ENCODE data around the gene LAMC2. TPM values are rescaled to one million over a fixed set of nuclear protein-coding genes. Genes with fewer than 3 reads are reported as not detected.

Gene LAMC2
- total RNA-seq, 2 experiments from 2014 or later: 0.38 TPM; not detected in 1

DNA sequence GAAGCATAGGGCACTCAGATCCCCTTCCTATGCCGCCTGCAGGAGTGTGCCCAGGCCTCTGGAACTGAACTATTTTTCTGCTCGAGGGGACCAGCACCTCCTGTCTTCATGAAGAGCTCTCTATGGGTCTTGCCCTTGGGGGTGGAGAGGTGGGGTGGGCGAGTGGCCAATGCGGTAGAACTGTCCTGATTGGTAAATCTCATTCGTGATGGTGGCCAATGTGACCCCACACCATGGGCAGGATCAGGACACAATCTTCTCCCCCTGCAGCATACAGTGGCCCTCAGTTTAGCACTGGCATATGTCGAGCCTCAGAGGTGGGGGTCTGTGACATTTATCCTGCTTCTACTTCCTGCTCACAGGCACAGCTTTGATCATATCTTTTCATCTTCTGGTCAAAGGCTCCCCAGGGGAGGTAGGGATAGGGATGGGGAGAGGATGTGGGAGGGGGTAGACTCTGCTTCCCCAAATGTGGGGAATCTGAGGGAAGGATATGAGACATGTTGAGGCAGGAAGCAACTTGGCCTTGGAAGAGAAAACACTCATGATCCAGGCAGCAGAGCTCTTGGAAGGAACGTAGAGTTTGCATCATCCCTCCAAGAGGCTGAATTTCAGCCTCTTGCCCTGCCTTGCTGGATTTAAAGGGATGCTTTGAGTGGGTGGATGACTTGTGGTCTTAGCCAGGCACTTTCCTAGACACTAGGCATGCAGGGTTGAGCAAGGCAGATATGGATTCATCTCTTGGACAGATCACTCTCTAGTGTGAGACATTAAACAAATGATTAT is 81.8 kb downstream of the LAMC2 start:
- H2AFZ ChIP-seq (ENCODE audit: low read length): no peak overlapping the region
- no peak for DNase-seq (ENCODE audit: low spot score)
- intact Hi-C loops (cut with micrococcal nuclease; ENCODE audit: unreplicated experiment): no loop called here
- H3K4me1 ChIP-seq (ENCODE audit: insufficient read depth, low read length, poor library complexity, severe bottlenecking): no peaks in the 10 kb centered on the region
- no peak overlapping the region for H3K4me3 ChIP-seq (ENCODE audit: low read depth, low read length, poor library complexity, severe bottlenecking)
- ChIA-PET CTCF (ENCODE audit: unreplicated experiment) (interaction anchor here (0.9 kb wide), 1 partner anchor 11 kb away, joined by 4 read pairs; no protein-coding TSS in a partner anchor), POLR2A (interaction anchor here (0.6 to 1.6 kb wide), 3 partner anchors 10 to 101 kb away, joined by 3 to 4 read pairs (median 3); no protein-coding TSS in a partner anchor)
- no peak overlapping the region for H3K27ac ChIP-seq (ENCODE audit: low read depth, low read length, poor library complexity, severe bottlenecking)
- H3K4me2 ChIP-seq (ENCODE audit: low read length): no peak overlapping the region
- no peaks in the 10 kb centered on the region for H3K9me2 ChIP-seq (ENCODE audit: insufficient read depth, low read length)
- H3K9me3 ChIP-seq (ENCODE audit: low read length): no peaks in the 10 kb centered on the region
- no peaks in the 10 kb centered on the region for H3K79me2 ChIP-seq (ENCODE audit: insufficient read depth, low read depth, low read length)
- BruUV-seq (replicated peaks): no TSS peak
- H3K36me3 ChIP-seq (ENCODE audit: insufficient read depth, low read length): no peaks in the 10 kb centered on the region
- TF ChIP-seq EZH2phosphoT487 (IDR thresholded peaks at IDR 0.05; ENCODE audit: borderline replicate concordance, low read depth, low read length): no peak
- TF ChIP-seq, protein P1, sequence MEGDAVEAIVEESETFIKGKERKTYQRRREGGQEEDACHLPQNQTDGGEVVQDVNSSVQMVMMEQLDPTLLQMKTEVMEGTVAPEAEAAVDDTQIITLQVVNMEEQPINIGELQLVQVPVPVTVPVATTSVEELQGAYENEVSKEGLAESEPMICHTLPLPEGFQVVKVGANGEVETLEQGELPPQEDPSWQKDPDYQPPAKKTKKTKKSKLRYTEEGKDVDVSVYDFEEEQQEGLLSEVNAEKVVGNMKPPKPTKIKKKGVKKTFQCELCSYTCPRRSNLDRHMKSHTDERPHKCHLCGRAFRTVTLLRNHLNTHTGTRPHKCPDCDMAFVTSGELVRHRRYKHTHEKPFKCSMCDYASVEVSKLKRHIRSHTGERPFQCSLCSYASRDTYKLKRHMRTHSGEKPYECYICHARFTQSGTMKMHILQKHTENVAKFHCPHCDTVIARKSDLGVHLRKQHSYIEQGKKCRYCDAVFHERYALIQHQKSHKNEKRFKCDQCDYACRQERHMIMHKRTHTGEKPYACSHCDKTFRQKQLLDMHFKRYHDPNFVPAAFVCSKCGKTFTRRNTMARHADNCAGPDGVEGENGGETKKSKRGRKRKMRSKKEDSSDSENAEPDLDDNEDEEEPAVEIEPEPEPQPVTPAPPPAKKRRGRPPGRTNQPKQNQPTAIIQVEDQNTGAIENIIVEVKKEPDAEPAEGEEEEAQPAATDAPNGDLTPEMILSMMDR (conservative IDR thresholded peaks at IDR 0.05; ENCODE audit: low read length): no peak
- no peaks in the 10 kb centered on the region for H4K20me1 ChIP-seq (ENCODE audit: insufficient read depth, low read length)

DNA sequence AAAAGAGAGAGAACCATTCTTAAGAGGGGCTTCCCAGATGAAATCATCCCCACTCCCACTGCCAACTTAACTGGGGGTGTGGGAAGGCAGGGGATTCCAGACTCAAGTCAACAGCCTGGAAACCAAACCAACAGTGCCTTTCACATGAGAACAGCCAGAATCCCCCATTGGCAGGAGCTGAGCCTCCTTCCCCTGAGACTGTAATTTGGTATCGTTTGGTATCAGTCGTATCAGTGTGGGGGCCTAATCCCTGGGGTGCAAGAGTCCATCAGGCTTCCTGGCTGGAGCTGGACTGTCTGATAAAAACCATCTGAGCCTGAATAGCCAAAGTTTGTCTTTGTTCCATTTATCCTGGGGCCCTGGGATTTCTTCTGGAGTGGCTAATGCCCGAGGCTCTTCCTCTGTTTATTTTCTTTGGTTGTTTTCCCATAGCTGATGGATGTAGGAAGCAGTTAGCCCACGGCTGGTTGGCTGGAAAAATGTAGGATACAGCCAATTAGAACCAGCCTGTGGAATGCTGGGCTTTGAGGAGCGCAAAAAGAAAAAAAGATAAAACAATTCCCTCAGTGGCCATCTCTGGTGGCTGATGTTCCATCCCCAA is 84.6 kb downstream of the LAMC2 start:
- no peaks in the 10 kb centered on the region for H3K9me3 ChIP-seq (ENCODE audit: low read length)
- no peaks in the 10 kb centered on the region for H3K9me2 ChIP-seq (ENCODE audit: insufficient read depth, low read length)
- DNase-seq (ENCODE audit: low spot score): no peak
- TF ChIP-seq, protein P1 (conservative IDR thresholded peaks at IDR 0.05; ENCODE audit: low read length): no peak
- no peak for TF ChIP-seq EZH2phosphoT487 (IDR thresholded peaks at IDR 0.05; ENCODE audit: borderline replicate concordance, low read depth, low read length)
- H3K4me2 ChIP-seq (ENCODE audit: low read length): no peak overlapping the region
- H4K20me1 ChIP-seq (ENCODE audit: insufficient read depth, low read length): no peaks in the 10 kb centered on the region
- no peaks in the 10 kb centered on the region for H3K36me3 ChIP-seq (ENCODE audit: insufficient read depth, low read length)
- intact Hi-C loops (cut with micrococcal nuclease; ENCODE audit: unreplicated experiment): no loop called here
- no peak overlapping the region for H2AFZ ChIP-seq (ENCODE audit: low read length)
- no TSS peak for BruUV-seq (replicated peaks)
- H3K4me1 ChIP-seq (ENCODE audit: insufficient read depth, low read length, poor library complexity, severe bottlenecking): no peaks in the 10 kb centered on the region
- ChIA-PET POLR2A (interaction anchor here (0.6 kb wide), 1 partner anchor 41 kb away, joined by 5 read pairs; no protein-coding TSS in a partner anchor), CTCF (ENCODE audit: unreplicated experiment) (no interaction called here)
- H3K79me2 ChIP-seq (ENCODE audit: insufficient read depth, low read depth, low read length): no peaks in the 10 kb centered on the region
- no peak overlapping the region for H3K27ac ChIP-seq (ENCODE audit: low read depth, low read length, poor library complexity, severe bottlenecking)
- no peak overlapping the region for H3K4me3 ChIP-seq (ENCODE audit: low read depth, low read length, poor library complexity, severe bottlenecking)
